HG03095 (cell line): ENCODE results near the gene PFKL.
"Not testable (repeated sequence)": the region's sequence is repeated elsewhere in the genome, so short reads cannot be mapped to it uniquely, and the experiment has no call there.

Experiments
- ATAC-seq: cut with Tn5 transposase; IDR thresholded peaks from one replicate; pipeline ENCODE4 v1.9.1; 2021; ENCODE audit warnings: moderate library complexity; ENCODE audit not compliant: unreplicated experiment

The PFKL gene

GRCh38 chr21:44275041-44275440 is 24.8 kb upstream of the PFKL start:
- ATAC-seq: no peak

- ATAC-seq: no peak
Measured at GRCh38 chr21:44279354-44280260, 20.2 kb upstream of the PFKL start.

- ATAC-seq: no peak
Measured at GRCh38 chr21:44281801-44282200, 18.1 kb upstream of the PFKL start.

- no peak for ATAC-seq
Measured at GRCh38 chr21:44282370-44282769, 17.5 kb upstream of the PFKL start.

DNA sequence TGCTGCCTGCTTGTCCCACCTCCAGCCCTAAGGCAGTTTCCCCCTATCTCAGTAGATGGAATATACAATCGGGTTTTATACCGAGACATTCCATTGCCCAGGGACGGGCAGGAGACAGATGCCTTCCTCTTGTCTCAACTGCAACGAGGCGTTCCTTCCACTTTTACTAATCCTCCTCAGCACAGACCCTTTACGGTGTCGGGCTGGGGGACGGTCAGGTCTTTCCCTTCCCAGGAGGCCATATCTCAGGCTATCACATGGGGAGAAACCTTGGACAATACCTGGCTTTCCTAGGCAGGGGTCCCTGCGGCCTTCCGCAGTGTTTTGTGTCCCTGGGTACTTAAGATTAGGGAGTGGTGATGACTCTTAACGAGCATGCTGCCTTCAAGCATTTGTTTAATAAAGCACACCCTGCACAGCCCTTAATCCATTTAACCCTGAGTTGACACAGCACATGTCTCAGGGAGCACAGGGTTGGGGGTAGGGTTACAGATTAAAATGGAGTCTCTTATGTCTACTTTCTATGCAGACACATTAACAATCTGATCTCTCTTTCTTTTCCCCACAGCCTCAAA is 16.6 kb upstream of the PFKL start:
- not testable (repeated sequence) for ATAC-seq

DNA sequence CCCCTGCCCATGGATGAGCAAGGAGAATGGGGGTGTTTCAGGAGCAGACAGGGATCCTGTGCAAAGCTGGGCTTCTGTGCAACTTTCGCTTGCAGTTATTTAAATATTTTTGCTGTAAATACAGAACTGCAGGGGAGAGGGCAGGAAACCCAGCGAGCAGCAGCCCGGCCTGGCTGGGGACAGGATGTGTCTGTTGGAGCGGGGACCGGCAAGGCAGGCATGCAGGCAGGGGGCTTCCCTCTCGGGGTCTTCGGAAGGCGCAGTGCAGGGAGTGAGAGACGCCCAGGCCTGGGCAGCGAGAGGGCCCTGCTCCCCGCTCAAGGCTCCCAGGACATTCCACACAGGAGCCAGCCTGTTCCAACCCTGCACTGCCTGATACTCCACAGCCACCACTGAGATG is 15.9 kb upstream of the PFKL start:
- ATAC-seq: no peak

- no peak for ATAC-seq
Measured at GRCh38 chr21:44285138-44285992, 14.5 kb upstream of the PFKL start, which contains the start of gene AIRE. TSS of gene AIRE (plus strand) at chr21:44285876. CDS start at chr21:44286007, 131 bp downstream.

DNA sequence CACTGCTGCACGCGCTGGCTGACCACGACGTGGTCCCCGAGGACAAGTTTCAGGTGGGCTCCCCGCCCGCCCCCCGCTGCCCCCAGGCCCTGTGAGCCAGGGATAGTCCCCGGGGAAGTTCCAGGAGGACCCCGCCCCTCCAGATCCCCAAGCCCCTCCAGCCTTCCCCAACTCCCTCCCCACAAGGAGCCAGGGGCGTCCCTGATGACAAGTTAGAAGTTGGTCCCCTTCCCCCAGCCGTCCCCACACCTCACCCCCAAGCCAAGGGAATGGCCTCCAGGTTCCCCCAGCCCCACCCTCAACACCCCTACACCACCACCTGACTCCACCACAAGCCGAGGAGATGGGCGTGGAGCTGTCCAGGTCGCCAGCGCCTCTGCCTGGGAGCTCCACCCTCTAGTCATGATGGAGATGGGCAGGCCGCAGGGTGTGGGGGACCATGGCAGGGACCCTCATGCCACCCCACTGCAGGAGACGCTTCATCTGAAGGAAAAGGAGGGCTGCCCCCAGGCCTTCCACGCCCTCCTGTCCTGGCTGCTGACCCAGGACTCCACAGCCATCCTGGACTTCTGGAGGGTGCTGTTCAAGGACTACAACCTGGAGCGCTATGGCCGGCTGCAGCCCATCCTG is 13.7 kb upstream of the PFKL start:
- ATAC-seq: no peak

- no peak for ATAC-seq
Measured at GRCh38 chr21:44286716-44287632, 12.9 kb upstream of the PFKL start.

GRCh38 chr21:44288251-44289110 is 11.4 kb upstream of the PFKL start:
- no peak for ATAC-seq

DNA sequence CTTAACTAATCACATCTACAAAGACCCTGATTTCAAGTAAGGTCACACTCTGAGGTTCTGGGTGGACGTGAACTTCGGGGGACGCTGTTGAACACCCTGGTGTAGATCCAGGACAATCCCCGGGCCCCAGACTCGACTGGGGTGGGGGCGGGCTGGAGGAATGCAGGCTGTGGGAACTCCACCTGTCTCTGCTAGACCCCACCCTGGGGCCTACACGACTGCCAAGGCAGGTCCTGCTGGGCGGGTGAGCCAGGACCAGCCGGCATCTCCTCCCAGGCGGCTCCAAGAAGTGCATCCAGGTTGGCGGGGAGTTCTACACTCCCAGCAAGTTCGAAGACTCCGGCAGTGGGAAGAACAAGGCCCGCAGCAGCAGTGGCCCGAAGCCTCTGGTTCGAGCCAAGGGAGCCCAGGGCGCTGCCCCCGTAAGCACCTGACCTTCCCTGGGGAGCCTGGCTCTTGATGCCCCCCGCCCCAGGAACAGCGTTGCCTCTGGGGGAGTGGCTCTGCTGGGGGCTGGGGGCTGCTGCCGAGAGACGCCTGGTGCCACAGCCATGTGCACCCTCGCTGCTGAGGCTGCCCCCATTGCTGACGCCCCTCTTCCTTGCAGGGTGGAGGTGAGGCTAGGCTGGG is 10.4 kb upstream of the PFKL start:
- ATAC-seq: no peak

GRCh38 chr21:44290327-44291077 is 9.4 kb upstream of the PFKL start:
- no peak for ATAC-seq

- no peak for ATAC-seq
Measured at GRCh38 chr21:44291078-44291935, 8.5 kb upstream of the PFKL start.

GRCh38 chr21:44291936-44292811 is 7.7 kb upstream of the PFKL start:
- no peak for ATAC-seq

DNA sequence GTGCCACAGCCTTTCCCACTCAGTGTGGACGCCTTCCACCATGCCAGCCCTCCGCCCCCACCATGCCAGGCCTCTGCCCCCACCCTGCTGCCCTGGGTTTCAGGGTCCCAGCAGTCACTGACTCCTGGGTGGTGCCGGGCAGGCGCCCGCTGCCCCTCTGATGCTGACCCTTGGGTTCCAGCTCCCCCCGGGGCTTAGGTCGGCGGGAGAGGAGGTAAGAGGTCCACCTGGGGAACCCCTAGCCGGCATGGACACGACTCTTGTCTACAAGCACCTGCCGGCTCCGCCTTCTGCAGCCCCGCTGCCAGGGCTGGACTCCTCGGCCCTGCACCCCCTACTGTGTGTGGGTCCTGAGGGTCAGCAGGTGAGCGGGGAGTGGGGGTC is 7.0 kb upstream of the PFKL start:
- ATAC-seq: no peak
